ENCODE results near the gene N4BP2L1. TPM values are rescaled to one million over a fixed set of nuclear protein-coding genes. Genes with fewer than 3 reads are reported as not detected.

Gene N4BP2L1
- total RNA-seq (2014; rRNA removed; shearing (Covaris generic)) (12.8 and 14.6 TPM in 2 replicates), total RNA-seq (2022) (7.9 and 13.5 TPM in 2 replicates), Bru-seq, nascent RNA (percentile 43 among the genes with signal in this experiment), BruChase-seq, experiment 1, labeled RNA remaining after a 6-hour chase (percentile 43 among the genes with signal in this experiment), BruChase-seq, experiment 2, labeled RNA remaining after a 2-hour chase (percentile 43 among the genes with signal in this experiment)
- long read RNA-seq, transcript N4BP2L1-202 (5 exons, 3,046 nt), result minor isoform, 5 of 26 reads
- long read RNA-seq, transcript N4BP2L1-206 (2 exons, 1,145 nt), result major isoform, 13 of 26 reads
- long read RNA-seq, partial matches to known transcripts, result 0 of 26 reads
- long read RNA-seq, other reads (novel, unspliced or antisense), result 7 of 26 reads

GRCh38 chr13:32427852-32428580 lies at the start of gene N4BP2L1:
N4BP2L1 (minus strand) TSS chr13:32428130; CDS start chr13:32428082, 48 bp downstream.
- Histone ChIP-seq H3K4me2 (ENCODE audit: low read length) (peak within 1 kb of the TSS; percentile 89), H3K4me1 (ENCODE audit: insufficient read depth, low read length, poor library complexity, severe bottlenecking) (peaks cover 25% of the 10 kb centered on the region), H3K27ac (ENCODE audit: low read depth, low read length, poor library complexity, severe bottlenecking) (peak within 1 kb of the TSS; percentile 60), H3K4me3 (ENCODE audit: low read depth, low read length, poor library complexity, severe bottlenecking) (peak within 1 kb of the TSS; percentile 96), H3K79me2 (ENCODE audit: insufficient read depth, low read depth, low read length) (peaks cover 13% of the 10 kb centered on the region; the same call in 1 of the 2 replicates), H3K9me2 (ENCODE audit: insufficient read depth, low read length) (no peaks in the 10 kb centered on the region), H3K36me3 (ENCODE audit: insufficient read depth, low read length) (no peaks in the 10 kb centered on the region), H3K9me3 (ENCODE audit: low read length) (no peaks in the 10 kb centered on the region), H2AFZ (ENCODE audit: low read length) (peak within 1 kb of the TSS; percentile 95), H4K20me1 (ENCODE audit: insufficient read depth, low read length) (no peaks in the 10 kb centered on the region)
- peak; percentile 66 for DNase-seq (ENCODE audit: low spot score)
- BruUV-seq (replicated peaks), result no TSS peak
- POLR2A ChIA-PET, result interaction anchor here (0.6 to 1.4 kb wide), 6 partner anchors 111 to 392 kb away, joined by 3 to 9 read pairs (median 4); partner anchors contain the start of genes BRCA2 and ZAR1L
- CTCF ChIA-PET (ENCODE audit: unreplicated experiment), result interaction anchor here (0.6 kb wide), 3 partner anchors 23 to 1336 kb away, joined by 3 to 5 read pairs (median 3); no protein-coding TSS in a partner anchor
- TF ChIP-seq EZH2phosphoT487 (IDR thresholded peaks at IDR 0.05; ENCODE audit: borderline replicate concordance, low read depth, low read length), result no peak
- TF ChIP-seq, protein P1, sequence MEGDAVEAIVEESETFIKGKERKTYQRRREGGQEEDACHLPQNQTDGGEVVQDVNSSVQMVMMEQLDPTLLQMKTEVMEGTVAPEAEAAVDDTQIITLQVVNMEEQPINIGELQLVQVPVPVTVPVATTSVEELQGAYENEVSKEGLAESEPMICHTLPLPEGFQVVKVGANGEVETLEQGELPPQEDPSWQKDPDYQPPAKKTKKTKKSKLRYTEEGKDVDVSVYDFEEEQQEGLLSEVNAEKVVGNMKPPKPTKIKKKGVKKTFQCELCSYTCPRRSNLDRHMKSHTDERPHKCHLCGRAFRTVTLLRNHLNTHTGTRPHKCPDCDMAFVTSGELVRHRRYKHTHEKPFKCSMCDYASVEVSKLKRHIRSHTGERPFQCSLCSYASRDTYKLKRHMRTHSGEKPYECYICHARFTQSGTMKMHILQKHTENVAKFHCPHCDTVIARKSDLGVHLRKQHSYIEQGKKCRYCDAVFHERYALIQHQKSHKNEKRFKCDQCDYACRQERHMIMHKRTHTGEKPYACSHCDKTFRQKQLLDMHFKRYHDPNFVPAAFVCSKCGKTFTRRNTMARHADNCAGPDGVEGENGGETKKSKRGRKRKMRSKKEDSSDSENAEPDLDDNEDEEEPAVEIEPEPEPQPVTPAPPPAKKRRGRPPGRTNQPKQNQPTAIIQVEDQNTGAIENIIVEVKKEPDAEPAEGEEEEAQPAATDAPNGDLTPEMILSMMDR (conservative IDR thresholded peaks at IDR 0.05; ENCODE audit: low read length), result no peak
- intact Hi-C loops (cut with micrococcal nuclease; ENCODE audit: unreplicated experiment), result loop anchor here (2.0 to 10.0 kb wide), 5 partner anchors 111 to 1115 kb away; partner anchors contain the start of genes BRCA2, N4BP2L2 and ZAR1L

DNA sequence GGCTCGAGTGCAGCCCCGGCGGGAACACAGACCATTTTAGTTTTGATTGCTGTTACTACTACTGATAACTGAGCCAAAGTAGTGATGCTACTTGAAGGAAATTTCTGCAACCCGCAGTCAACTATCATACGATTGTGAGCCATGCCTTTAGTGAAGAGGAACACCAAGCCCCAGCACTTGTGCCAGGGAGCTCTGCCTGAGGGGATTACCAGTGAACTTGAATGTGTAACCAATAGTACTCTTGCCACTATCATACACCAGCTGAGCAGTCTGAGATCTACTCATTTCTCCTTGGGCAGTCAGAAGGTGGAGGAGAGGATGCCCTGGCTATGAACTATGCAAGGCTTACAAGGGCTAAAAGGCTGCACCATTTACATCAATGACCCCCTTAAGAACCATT lies 49.0 kb upstream of the N4BP2L1 start:
- no peak overlapping the region for H3K27ac ChIP-seq (ENCODE audit: low read depth, low read length, poor library complexity, severe bottlenecking)
- no peaks in the 10 kb centered on the region for H3K9me2 ChIP-seq (ENCODE audit: insufficient read depth, low read length)
- no peaks in the 10 kb centered on the region for H3K4me1 ChIP-seq (ENCODE audit: insufficient read depth, low read length, poor library complexity, severe bottlenecking)
- H3K36me3 ChIP-seq (ENCODE audit: insufficient read depth, low read length), result no peaks in the 10 kb centered on the region
- H3K79me2 ChIP-seq (ENCODE audit: insufficient read depth, low read depth, low read length), result no peaks in the 10 kb centered on the region
- TF ChIP-seq, protein P1 (conservative IDR thresholded peaks at IDR 0.05; ENCODE audit: low read length), result no peak
- TF ChIP-seq EZH2phosphoT487 (IDR thresholded peaks at IDR 0.05; ENCODE audit: borderline replicate concordance, low read depth, low read length), result no peak
- no TSS peak for BruUV-seq (replicated peaks)
- no peak overlapping the region for H3K4me3 ChIP-seq (ENCODE audit: low read depth, low read length, poor library complexity, severe bottlenecking)
- intact Hi-C loops (cut with micrococcal nuclease; ENCODE audit: unreplicated experiment), result no loop called here
- no peaks in the 10 kb centered on the region for H3K9me3 ChIP-seq (ENCODE audit: low read length)
- POLR2A ChIA-PET, result no interaction called here
- CTCF ChIA-PET (ENCODE audit: unreplicated experiment), result no interaction called here
- H2AFZ ChIP-seq (ENCODE audit: low read length), result no peak overlapping the region
- DNase-seq (ENCODE audit: low spot score), result no peak
- H3K4me2 ChIP-seq (ENCODE audit: low read length), result no peak overlapping the region
- no peaks in the 10 kb centered on the region for H4K20me1 ChIP-seq (ENCODE audit: insufficient read depth, low read length)

Measured in OCI-LY7 (cell line).